ENCODE data around the gene SEMA4G.

SEMA4G gene

DNA sequence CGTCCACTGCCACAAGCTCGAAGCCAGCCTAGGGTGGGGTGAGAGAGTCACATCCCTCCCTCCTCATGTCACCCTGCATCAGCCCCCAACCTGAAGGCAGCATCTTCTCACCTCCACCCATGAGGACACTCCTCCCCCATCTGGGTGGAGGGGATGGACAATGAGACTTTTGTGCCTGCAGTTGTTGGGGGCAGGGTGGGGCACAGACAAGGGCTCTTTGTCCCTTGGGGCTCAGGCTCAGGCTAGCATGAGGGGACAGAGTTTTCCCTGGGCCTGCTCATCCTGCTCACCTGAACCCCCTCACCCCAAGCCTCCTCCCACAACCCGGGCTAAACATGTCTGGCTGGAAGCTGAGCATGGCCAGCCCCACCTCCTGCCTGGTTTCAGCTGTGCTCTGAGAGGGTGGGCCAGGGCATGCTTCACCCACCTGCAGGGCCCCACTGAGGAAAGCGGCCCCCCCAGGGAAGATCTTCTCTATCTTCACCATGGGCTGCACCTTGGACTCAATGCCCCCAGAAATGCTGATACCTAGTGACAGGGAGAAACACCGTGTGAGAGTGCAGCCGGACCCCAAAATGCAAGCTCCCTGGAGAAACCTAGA, 39.6 kb downstream of the SEMA4G start:
- no peak for DNase-seq

GRCh38 chr10:101010329-101010728, 41.0 kb downstream of the SEMA4G start:
- DNase-seq: no peak

- DNase-seq: no peak
Measured at GRCh38 chr10:101011517-101012423, 42.5 kb downstream of the SEMA4G start.

GRCh38 chr10:101012525-101013364, 43.4 kb downstream of the SEMA4G start:
- peak; percentile 79 for DNase-seq

DNA sequence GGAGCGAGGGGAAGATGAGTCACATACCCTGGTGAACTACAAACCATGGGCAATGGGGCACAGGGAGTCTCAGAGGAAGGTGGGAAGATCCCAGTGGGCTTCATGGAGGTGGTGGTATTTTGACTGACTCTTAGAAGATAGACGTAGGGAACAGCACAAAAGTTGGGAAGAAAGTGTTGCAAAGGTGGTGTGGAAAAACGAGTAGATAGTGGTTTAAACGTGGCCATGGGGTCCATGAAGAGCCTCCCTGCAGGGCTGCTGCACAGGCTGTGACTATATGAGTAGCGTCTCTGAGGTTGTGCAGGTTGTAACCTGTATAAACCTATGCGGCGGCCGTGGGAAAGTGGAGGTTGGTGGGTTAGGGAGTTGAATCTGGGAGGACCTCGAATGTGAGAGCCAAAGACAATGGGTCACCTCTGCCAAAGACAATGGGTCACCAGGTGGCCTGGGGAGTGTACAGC, 44.1 kb downstream of the SEMA4G start:
- DNase-seq: no peak

DNA sequence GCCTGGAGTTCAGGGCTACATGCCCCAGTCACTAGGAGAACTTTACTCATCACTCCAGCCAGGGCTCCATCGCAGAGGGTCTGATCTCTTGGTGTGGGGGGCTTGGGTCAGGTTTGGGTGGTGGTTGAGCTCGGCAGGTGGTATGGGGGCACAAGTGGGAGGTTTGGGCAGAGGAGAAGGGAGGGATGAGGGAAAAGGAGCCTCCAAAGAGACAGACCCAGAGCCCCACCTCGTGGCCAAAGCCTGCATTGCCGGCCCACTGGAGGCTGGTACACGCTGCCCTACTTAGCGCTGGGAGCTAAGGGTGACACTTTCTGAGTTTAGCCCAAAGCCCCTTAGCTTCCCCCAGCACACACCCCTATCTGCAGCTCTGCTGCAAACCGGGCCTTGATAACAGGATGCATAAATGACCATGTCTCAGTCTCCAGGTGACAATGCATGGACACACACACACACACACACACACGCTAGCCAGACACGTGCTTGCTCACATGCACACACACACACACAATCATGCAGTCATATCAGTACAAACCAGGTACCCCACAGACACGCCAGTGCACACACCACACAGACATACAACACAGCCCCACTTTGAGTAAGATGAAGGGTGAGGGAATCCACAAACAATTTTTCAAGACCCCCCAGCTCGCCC, 45.1 kb downstream of the SEMA4G start:
- peak; percentile 50 for DNase-seq

DNA sequence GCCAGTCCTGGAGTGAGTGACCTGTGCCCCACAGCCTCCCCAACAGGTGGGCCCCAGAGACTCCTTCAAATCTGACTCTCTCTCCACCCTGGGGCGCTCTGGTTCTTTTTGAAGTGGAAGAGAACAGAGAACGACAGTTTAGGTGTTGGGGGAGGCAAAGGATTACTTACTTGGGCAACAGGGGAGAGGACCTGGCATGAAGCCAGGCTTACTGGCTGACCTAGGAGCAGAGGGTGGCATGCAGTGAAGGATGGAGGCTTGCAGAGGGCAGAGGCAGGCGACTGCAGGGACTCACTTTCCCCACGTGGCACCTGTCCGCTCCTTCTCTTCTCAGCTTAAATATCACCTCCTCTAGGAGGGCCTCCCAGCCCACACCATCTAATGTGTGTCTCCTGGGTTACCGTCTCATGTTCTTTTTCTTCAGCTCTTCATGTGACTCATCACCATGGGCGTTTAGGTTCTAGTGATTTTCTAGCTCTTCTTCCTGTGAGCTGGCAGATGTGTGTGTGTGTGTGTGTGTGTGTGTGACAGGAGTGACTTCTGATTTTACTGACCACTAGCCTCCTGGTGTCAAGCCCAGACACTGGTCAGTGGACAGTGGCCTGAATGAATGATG, 45.8 kb downstream of the SEMA4G start:
- DNase-seq: no peak

- DNase-seq: no peak
Measured at GRCh38 chr10:101015582-101015973, 46.3 kb downstream of the SEMA4G start.

- DNase-seq: no peak
Measured at GRCh38 chr10:101016814-101017213, 47.5 kb downstream of the SEMA4G start.

DNA sequence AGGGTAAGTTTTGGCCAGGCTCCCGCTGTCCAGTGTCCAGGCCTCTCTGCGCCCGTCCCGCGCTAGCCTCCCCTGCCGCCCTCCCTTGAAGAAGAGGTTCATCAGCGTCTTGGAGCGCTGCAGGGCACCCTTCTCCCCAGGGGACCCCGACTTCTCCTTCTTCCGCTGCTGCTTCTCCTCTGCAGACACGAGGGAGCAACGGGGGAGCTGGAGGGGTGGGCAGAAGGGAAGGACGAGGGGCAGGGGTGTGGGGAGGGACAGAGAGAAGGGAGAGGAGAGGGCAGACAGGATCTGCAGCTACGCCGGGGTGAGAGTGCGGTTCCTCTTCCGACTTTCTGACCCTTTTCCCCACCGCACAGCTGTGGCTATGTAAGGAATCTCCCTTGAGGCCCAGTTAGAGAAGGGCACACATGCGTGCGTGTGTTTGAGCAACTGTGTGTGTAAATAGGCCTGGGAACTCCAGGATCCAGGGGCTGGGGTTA, 48.9 kb downstream of the SEMA4G start:
- no peak for DNase-seq

DNA sequence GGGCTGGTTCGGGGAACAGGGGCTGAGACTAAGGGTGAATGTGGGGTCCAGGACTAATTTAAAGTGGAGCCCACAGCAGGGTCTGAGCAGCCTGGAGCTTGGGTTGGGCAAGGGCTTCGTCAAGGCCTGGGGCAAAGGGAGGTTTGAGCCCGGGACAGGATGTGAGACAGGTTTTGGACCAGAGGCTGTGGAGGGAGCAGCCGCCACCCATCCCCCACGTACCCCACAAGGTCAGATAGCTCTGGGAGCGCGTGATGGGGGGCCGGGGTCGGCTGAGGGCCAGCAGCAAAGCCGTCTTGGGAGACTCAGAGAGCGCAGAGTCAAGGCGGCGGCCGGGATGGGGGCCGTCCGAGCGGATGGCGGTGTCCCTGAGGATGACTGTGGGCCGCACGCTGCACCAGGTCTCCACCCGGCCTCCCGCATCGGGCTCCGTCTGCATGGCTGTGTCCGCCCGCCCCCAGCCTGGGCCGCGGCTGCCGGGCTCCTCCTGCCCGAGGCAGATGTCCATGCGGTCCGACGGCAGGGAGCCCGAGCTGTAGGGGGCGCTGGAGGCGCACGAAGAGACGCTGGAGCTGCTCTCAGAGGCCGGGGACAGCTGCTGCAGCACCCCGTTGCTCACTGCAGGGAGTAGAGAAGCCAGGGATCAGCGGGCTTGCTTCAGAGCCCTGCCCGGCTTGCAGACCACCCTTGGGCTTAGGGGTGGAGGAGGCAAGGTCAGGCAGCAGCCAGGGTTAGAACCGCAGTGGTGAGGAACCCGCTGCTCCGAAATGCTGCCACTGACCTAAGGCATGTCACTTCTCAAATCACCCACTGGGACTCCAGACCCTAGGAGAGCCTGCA, 49.5 kb downstream of the SEMA4G start:
- peak; percentile 67 for DNase-seq

Measured in NCI-H345 (cell line).